Esophagus muscularis mucosa (tissue), 4 donors: Measurements from ENCODE around the gene LIPT2. TPM values are rescaled to one million over a fixed set of nuclear protein-coding genes. Genes with fewer than 3 reads are reported as not detected.

ENCODE experiments used
- DNase-seq: peaks from one replicate; pipeline ENCODE4 v3.0.0-alpha.2; 2017; ENCODE audit errors: extremely low spot score
- H3K27ac ChIP-seq, 4 donors: fragments of 200-600 bp; sonication (generic); replicated peaks in 1 of 4; 1 replicate in 3 of 4; 2 replicates in 1 of 4; pipeline ENCODE4 v1.5.1; 2016 to 2019; ENCODE audit warnings: mild to moderate bottlenecking in 1 of 4
- H3K27me3 ChIP-seq, 4 donors: fragments of 200-600 bp; sonication (generic); one replicate each; pipeline versions ENCODE4 v1.5.1 to v1.6.0; 2016 to 2019
- H3K36me3 ChIP-seq, 4 donors: fragments of 200-600 bp; sonication (generic); one replicate each; pipeline ENCODE4 v1.5.1; 2016 to 2019
- H3K4me1 ChIP-seq, 4 donors: fragments of 200-600 bp; sonication (generic); one replicate each; pipeline ENCODE4 v1.5.1; 2016 to 2019
- H3K4me3 ChIP-seq, 4 donors: fragments of 200-600 bp; sonication (generic); 1 replicate in 2 of 4; 2 replicates in 2 of 4; pipeline ENCODE4 v1.5.1; 2016 to 2019; ENCODE audit warnings: mild to moderate bottlenecking in 4 of 4, moderate library complexity in 1 of 4
- H3K9me3 ChIP-seq, 4 donors: fragments of 200-600 bp; sonication (generic); 1 replicate in 3 of 4; 2 replicates in 1 of 4; pipeline ENCODE4 v1.5.1; 2016 to 2019
- EP300 ChIP-seq: sonication (generic); formaldehyde crosslinking; IDR thresholded peaks from one replicate; pipeline ENCODE4 v1.6.1; 2017; ENCODE audit warnings: antibody characterized with exemption
- POLR2A ChIP-seq: fragments of 450-650 bp; IDR thresholded peaks from one replicate; pipeline ENCODE4 v1.6.1; 2017; ENCODE audit warnings: antibody characterized with exemption, moderate library complexity, mild to moderate bottlenecking, low read depth
- POLR2AphosphoS5 ChIP-seq, 2 donors: sonication (generic); formaldehyde crosslinking; IDR thresholded peaks; one replicate each; pipeline ENCODE4 v1.6.1; 2017; ENCODE audit warnings: antibody characterized with exemption in 2 of 2
- WGBS: methylation state at CpG from one replicate; pipeline ENCODE4 v1.1.5; 2018; 5-methylcytosine and 5-hydroxymethylcytosine counted together
- intact Hi-C: fragments of 100-400 bp; cut with DNase I; formaldehyde crosslinking; loops from one replicate; pipeline ENCODE4 v1.15.1; 2023
- total RNA-seq, 4 donors: library from RNA; depleted of rRNA; stranded (reverse); fragments of >200 nt; gene quantifications; one replicate each; pipeline versions ENCODE4 v1.1.0 to v1.2.1, GENCODE V29; 2016
- TF ChIP-seq, protein P1 (sequence below), 3 experiments: fragments of 200-600 bp in 2 of 3; fragments of 450-650 bp in 1 of 3; sonication (generic) in 2 of 3; IDR thresholded peaks; one replicate each; pipeline ENCODE4 v1.5.1; 2017 to 2019; ENCODE audit warnings: antibody characterized with exemption in 3 of 3, mild to moderate bottlenecking in 2 of 3, moderate library complexity in 1 of 3

LIPT2 gene
- total RNA-seq, 4 donors from 2014 or later = 2.2 to 6.7 (median 2.7) TPM

DNA sequence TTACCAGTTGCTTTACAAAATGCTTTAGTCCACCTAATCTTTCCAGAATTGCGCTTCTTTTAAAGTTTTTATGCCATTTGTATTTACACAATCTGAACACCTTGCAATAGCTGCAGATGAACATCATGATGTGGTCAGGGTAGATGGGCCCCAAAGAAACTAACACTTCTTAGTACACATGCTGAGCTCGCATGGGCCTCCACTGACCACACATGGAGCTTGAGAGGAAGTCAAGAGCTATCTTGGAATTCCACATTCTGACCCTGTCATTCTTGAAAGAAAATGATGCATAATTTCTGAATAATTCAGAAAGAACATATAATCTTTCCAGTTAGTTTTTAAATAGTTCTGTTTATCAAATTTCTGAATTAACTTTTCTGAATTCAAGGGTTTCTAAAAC is 7.7 kb downstream of the LIPT2 start:
- Histone ChIP-seq H3K27ac (no peak overlapping the region), H3K27me3 (no peaks in the 10 kb centered on the region), H3K4me3 (no peak overlapping the region), H3K9me3 (no peaks in the 10 kb centered on the region), H3K36me3 (no peaks in the 10 kb centered on the region), H3K4me1 (no peaks in the 10 kb centered on the region)
- DNase-seq = no peak
- intact Hi-C loops = no loop called here
- TF ChIP-seq POLR2AphosphoS5 (IDR thresholded peaks at IDR 0.05) (no peak), EP300 (no peak), POLR2A (no peak)
- TF ChIP-seq, protein P1, sequence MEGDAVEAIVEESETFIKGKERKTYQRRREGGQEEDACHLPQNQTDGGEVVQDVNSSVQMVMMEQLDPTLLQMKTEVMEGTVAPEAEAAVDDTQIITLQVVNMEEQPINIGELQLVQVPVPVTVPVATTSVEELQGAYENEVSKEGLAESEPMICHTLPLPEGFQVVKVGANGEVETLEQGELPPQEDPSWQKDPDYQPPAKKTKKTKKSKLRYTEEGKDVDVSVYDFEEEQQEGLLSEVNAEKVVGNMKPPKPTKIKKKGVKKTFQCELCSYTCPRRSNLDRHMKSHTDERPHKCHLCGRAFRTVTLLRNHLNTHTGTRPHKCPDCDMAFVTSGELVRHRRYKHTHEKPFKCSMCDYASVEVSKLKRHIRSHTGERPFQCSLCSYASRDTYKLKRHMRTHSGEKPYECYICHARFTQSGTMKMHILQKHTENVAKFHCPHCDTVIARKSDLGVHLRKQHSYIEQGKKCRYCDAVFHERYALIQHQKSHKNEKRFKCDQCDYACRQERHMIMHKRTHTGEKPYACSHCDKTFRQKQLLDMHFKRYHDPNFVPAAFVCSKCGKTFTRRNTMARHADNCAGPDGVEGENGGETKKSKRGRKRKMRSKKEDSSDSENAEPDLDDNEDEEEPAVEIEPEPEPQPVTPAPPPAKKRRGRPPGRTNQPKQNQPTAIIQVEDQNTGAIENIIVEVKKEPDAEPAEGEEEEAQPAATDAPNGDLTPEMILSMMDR (IDR thresholded peaks at IDR 0.05) = no peak
- WGBS = 84% methylated on average over 2 of the region's 2 CpGs

DNA sequence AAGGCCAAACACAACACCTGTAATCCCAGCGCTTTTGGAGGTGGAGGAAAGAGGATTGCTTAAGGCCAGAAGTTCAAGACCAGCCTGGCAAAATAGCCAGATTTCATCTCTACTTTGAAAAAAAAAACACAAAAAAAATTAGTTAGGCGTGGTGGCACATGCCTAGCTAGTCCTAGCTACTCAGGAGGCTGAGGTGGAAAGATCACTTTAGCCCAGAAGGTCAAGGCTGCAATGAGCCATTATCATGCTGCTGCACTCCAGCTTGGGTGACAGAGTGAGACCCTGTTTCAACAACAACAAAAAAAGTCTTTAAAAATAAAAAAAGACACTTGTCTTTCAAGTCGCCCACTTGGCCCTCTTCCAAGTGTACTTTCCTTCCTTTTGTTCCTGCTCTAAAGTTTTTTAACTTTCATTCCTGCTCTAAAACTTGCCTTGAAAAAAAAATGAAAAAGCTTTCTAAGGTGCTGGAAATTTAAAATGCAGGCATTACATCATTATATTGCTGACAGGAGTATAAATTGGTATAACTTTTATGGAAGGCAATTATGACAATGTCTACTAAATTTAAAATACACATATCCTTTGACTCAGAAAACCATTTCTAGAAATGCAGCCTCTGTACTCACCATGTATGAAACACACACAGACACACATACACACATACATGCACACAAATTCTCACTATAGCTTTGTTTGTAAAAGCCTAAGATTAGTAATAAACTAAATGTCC is 12.7 kb downstream of the LIPT2 start:
- intact Hi-C loops = no loop called here

DNA sequence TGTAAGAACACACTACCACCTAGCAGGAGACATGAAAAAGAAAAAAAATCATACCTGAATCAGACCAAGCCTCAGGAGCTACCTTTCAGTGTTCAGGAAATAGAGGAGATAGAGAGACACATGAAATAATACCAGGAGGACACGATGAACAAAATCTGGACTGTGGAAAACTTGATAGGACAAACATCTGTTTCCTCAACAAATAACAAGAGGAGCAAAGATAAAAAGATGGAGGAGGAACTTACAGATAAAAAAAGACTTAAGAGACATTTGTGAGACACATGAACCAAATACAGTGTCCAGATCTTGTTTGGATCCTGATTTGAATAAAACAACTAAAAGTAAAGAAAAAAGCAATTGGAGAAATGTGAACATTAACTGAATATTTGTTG is 13.8 kb downstream of the LIPT2 start:
- TF ChIP-seq POLR2A (no peak), EP300 (no peak), POLR2AphosphoS5 (IDR thresholded peaks at IDR 0.05) (no peak)
- TF ChIP-seq, protein P1 (IDR thresholded peaks at IDR 0.05) = no peak
- no peak for DNase-seq
- Histone ChIP-seq H3K36me3 (no peaks in the 10 kb centered on the region), H3K27ac (no peak overlapping the region), H3K9me3 (no peaks in the 10 kb centered on the region), H3K4me1 (no peaks in the 10 kb centered on the region), H3K4me3 (no peak overlapping the region), H3K27me3 (no peaks in the 10 kb centered on the region)
- intact Hi-C loops = no loop called here
- WGBS = 53% methylated on average over 1 of the region's 1 CpG

More for the DNA sequence above, 12.7 kb downstream of the LIPT2 start:
- H3K27me3 ChIP-seq = no peaks in the 10 kb centered on the region
- H3K9me3 ChIP-seq = no peaks in the 10 kb centered on the region
- WGBS = 68% methylated on average over 3 of the region's 3 CpGs
- no peaks in the 10 kb centered on the region for H3K36me3 ChIP-seq
- no peak for DNase-seq
- no peak overlapping the region for H3K27ac ChIP-seq
- no peaks in the 10 kb centered on the region for H3K4me1 ChIP-seq
- TF ChIP-seq EP300 (no peak), POLR2A (no peak), POLR2AphosphoS5 (IDR thresholded peaks at IDR 0.05) (no peak)
- TF ChIP-seq, protein P1 (IDR thresholded peaks at IDR 0.05) = no peak
- H3K4me3 ChIP-seq = no peak overlapping the region

DNA sequence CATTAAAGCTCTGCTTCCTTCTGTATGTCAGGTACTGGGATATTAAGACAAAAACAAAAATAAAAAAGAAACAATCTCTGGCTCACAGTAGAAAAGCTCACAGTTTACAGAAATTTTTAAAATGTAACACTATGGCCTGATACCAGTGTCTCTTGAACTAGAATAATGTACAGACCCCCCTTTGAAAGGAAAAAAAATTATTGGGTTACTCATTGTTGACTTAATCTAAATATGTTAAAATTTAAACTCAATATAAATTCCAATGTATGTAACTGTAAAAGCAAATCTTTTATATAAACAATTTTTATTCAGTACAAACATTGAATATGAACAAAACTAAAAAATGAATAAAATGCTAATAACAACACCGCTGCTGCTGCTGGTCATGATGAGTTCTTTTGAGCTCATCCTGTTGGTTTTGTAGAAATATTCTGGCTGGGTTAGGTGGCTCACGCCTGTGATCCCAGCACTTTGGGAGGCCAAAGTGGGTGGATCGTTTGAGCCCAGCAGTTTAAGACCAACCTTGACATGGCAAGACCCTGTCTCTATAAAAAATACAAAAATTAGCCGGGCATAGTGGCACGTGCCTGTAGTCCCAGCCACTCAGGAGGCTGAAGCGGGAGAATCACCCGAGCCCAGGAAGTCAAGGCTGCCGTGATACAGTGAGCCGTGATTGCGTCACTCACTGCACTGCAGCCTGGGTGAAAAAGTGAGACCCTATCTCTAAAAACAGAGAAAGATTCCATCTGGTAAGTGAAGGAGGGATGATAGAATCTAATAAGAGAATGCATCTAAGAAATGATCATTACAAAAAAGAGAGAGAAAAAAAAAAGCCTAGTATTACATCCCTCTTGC is 14.4 kb downstream of the LIPT2 start:
- Histone ChIP-seq H3K4me1 (no peaks in the 10 kb centered on the region), H3K36me3 (no peaks in the 10 kb centered on the region), H3K4me3 (no peak overlapping the region), H3K27ac (no peak overlapping the region), H3K9me3 (no peaks in the 10 kb centered on the region), H3K27me3 (no peaks in the 10 kb centered on the region)
- 85% methylated on average over 10 of the region's 10 CpGs for WGBS
- intact Hi-C loops = no loop called here
- no peak for DNase-seq
- TF ChIP-seq, protein P1 (IDR thresholded peaks at IDR 0.05) = no peak
- TF ChIP-seq POLR2A (no peak), POLR2AphosphoS5 (IDR thresholded peaks at IDR 0.05) (no peak), EP300 (no peak)
